WTC11 (cell line): ENCODE results near the gene ZNF521. TPM values are rescaled to one million over a fixed set of nuclear protein-coding genes. Genes with fewer than 3 reads are reported as not detected.

Source experiments
- ATAC-seq: fragments of 200-7000 bp; cut with Tn5 transposase; 2 replicates; pipeline ENCODE4 v1.10.0; 2021; ENCODE audit warnings: mild to moderate bottlenecking, moderate library complexity
- CTCF ChIA-PET: fragments of 300-600 bp; sonication (Branson Sonifier 250); formaldehyde crosslinking; loops from one replicate; lab custom pipeline; 2021; ENCODE audit warnings: antibody characterized with exemption; lab: Charles Lee
- POLR2A ChIA-PET: fragments of 350-600 bp; sonication (Branson Sonifier 250); formaldehyde crosslinking; loops from one replicate; lab custom pipeline; 2021; ENCODE audit warnings: antibody characterized with exemption; lab: Charles Lee
- DNase-seq: peaks from one replicate; pipeline ENCODE4 v3.0.0; 2021; ENCODE audit warnings: low spot score
- H3K27ac Mint-ChIP-seq: 2 replicates; pipeline ENCODE4 v1.8.0; 2021; ENCODE audit warnings: mixed read lengths
- H3K27me3 Mint-ChIP-seq: 2 replicates; pipeline ENCODE4 v1.8.0; 2021; ENCODE audit warnings: low read depth, mild to moderate bottlenecking, moderate library complexity, mixed read lengths
- H3K36me3 Mint-ChIP-seq: 2 replicates; pipeline ENCODE4 v1.8.0; 2021; ENCODE audit warnings: mixed read lengths
- H3K4me1 Mint-ChIP-seq: 2 replicates; pipeline ENCODE4 v1.8.0; 2022; ENCODE audit warnings: mixed read lengths
- H3K4me3 Mint-ChIP-seq: 2 replicates; pipeline ENCODE4 v1.8.0; 2021; ENCODE audit warnings: mild to moderate bottlenecking, moderate library complexity, mixed read lengths
- H3K9me3 Mint-ChIP-seq: 2 replicates; pipeline ENCODE4 v1.8.0; 2021; ENCODE audit warnings: mixed read lengths
- AFF4 ChIP-seq: sonication (generic); formaldehyde crosslinking; IDR thresholded peaks from 2 replicates; pipeline ENCODE4 v1.8.1; 2023; ENCODE audit warnings: mild to moderate bottlenecking, missing genetic modification reagents, borderline replicate concordance
- ATF2 ChIP-seq: sonication (generic); formaldehyde crosslinking; IDR thresholded peaks from 2 replicates; pipeline ENCODE4 v1.8.1; 2022; ENCODE audit warnings: low read depth, missing genetic modification reagents, borderline replicate concordance
- ATF3 ChIP-seq: sonication (generic); formaldehyde crosslinking; conservative IDR thresholded peaks from 2 replicates; pipeline ENCODE4 v1.8.1; 2022; ENCODE audit warnings: mild to moderate bottlenecking, missing genetic modification reagents
- E2F4 ChIP-seq: sonication (generic); formaldehyde crosslinking; IDR thresholded peaks from 2 replicates; pipeline ENCODE4 v1.8.1; 2022; ENCODE audit warnings: low read depth, mild to moderate bottlenecking, moderate library complexity, missing genetic modification reagents, borderline replicate concordance
- FOXK1 ChIP-seq: sonication (generic); formaldehyde crosslinking; IDR thresholded peaks from 2 replicates; pipeline ENCODE4 v1.8.0; 2022; ENCODE audit warnings: mild to moderate bottlenecking, moderate library complexity, missing genetic modification reagents
- GRHL2 ChIP-seq: fragments of 250-450 bp; sonication (Bioruptor Pico); IDR thresholded peaks from 2 replicates; pipeline ENCODE4 v1.8.0; 2022; ENCODE audit warnings: mild to moderate bottlenecking, moderate library complexity; ENCODE audit not compliant: insufficient replicate concordance, severe bottlenecking
- GTF2I ChIP-seq: fragments of 250-450 bp; sonication (Bioruptor Pico); conservative IDR thresholded peaks from 2 replicates; pipeline ENCODE4 v1.4.0; 2021; ENCODE audit warnings: mild to moderate bottlenecking
- HMGA2 ChIP-seq: fragments of 250-450 bp; sonication (Bioruptor Pico); IDR thresholded peaks from 2 replicates; pipeline ENCODE4 v1.4.0; 2021; ENCODE audit warnings: mild to moderate bottlenecking, moderate library complexity
- IRF2 ChIP-seq: sonication (generic); formaldehyde crosslinking; IDR thresholded peaks from 2 replicates; pipeline ENCODE4 v1.8.0; 2022; ENCODE audit warnings: low read depth, missing genetic modification reagents, borderline replicate concordance
- NR2C2 ChIP-seq: sonication (generic); formaldehyde crosslinking; IDR thresholded peaks from 2 replicates; pipeline ENCODE4 v1.8.0; 2022; ENCODE audit warnings: mild to moderate bottlenecking, missing genetic modification reagents
- OVOL2 ChIP-seq: fragments of 250-450 bp; sonication (Bioruptor Pico); IDR thresholded peaks from 2 replicates; pipeline ENCODE4 v1.9.0; 2021; ENCODE audit warnings: mild to moderate bottlenecking, borderline replicate concordance
- PRDM15 ChIP-seq: sonication (generic); formaldehyde crosslinking; IDR thresholded peaks from 2 replicates; pipeline ENCODE4 v1.8.0; 2022; ENCODE audit warnings: missing genetic modification reagents
- PRRX2 ChIP-seq: fragments of 250-450 bp; sonication (Bioruptor Pico); IDR thresholded peaks from 2 replicates; pipeline ENCODE4 v1.8.0; 2021; ENCODE audit warnings: mild to moderate bottlenecking
- RORB ChIP-seq: fragments of 250-450 bp; sonication (Bioruptor Pico); IDR thresholded peaks from 2 replicates; pipeline ENCODE4 v1.9.0; 2021; ENCODE audit warnings: mild to moderate bottlenecking
- SMAD3 ChIP-seq: sonication (generic); formaldehyde crosslinking; IDR thresholded peaks from 2 replicates; pipeline ENCODE4 v1.8.0; 2022; ENCODE audit warnings: missing genetic modification reagents, mild to moderate bottlenecking, borderline replicate concordance
- SP1 ChIP-seq: sonication (generic); formaldehyde crosslinking; conservative IDR thresholded peaks from 2 replicates; pipeline ENCODE4 v1.8.1; 2022; ENCODE audit warnings: missing genetic modification reagents
- TEAD1 ChIP-seq: sonication (generic); formaldehyde crosslinking; IDR thresholded peaks from 2 replicates; pipeline ENCODE4 v1.8.0; 2022; ENCODE audit warnings: mild to moderate bottlenecking, missing genetic modification reagents
- TEAD4 ChIP-seq: sonication (generic); formaldehyde crosslinking; IDR thresholded peaks from 2 replicates; pipeline ENCODE4 v1.8.0; 2022; ENCODE audit warnings: mild to moderate bottlenecking, missing genetic modification reagents
- USF2 ChIP-seq: sonication (generic); formaldehyde crosslinking; IDR thresholded peaks from 2 replicates; pipeline ENCODE4 v1.8.1; 2023; ENCODE audit warnings: mild to moderate bottlenecking, missing genetic modification reagents, moderate library complexity
- ZBTB21 ChIP-seq: sonication (generic); formaldehyde crosslinking; IDR thresholded peaks from 2 replicates; pipeline ENCODE4 v1.8.1; 2023; ENCODE audit warnings: mild to moderate bottlenecking, missing genetic modification reagents, borderline replicate concordance
- ZMAT4 ChIP-seq: fragments of 250-450 bp; sonication (Bioruptor Pico); IDR thresholded peaks from 2 replicates; pipeline ENCODE4 v1.9.0; 2021; ENCODE audit warnings: mild to moderate bottlenecking
- ZNF396 ChIP-seq: fragments of 250-450 bp; sonication (Bioruptor Pico); IDR thresholded peaks from 2 replicates; pipeline ENCODE4 v1.8.0; 2021; ENCODE audit warnings: mild to moderate bottlenecking, moderate library complexity, borderline replicate concordance
- ZNF416 ChIP-seq: fragments of 250-450 bp; sonication (Bioruptor Pico); IDR thresholded peaks from 2 replicates; pipeline ENCODE4 v1.9.0; 2021; ENCODE audit warnings: mild to moderate bottlenecking, inconsistent platforms
- ZNF671 ChIP-seq: fragments of 250-450 bp; sonication (Bioruptor Pico); IDR thresholded peaks from 2 replicates; pipeline ENCODE4 v1.8.0; 2021; ENCODE audit warnings: mild to moderate bottlenecking
- total RNA-seq: library from RNA; stranded (reverse); gene quantifications from 3 replicates; pipeline ENCODE4 v1.2.3, GENCODE V29; 2021

ZNF521 gene
- total RNA-seq, 1 experiment from 2014 or later, result 15.3 TPM

- no peak for TF ChIP-seq ATF2
- TF ChIP-seq PRDM15 (CRISPR knock-in tag), result no peak
- TF ChIP-seq USF2 (CRISPR knock-in tag), result no peak
- no peak for TF ChIP-seq ZBTB21
- TF ChIP-seq ZNF416 (CRISPR knock-in tag), result no peak
- TF ChIP-seq OVOL2 (CRISPR knock-in tag), result no peak
- TF ChIP-seq HMGA2, result no peak
- TF ChIP-seq TEAD4 (CRISPR knock-in tag), result no peak
- TF ChIP-seq AFF4 (CRISPR knock-in tag), result no peak
- TF ChIP-seq SP1, result no peak
- TF ChIP-seq PRRX2, result no peak
- TF ChIP-seq ZMAT4 (CRISPR knock-in tag), result no peak
- TF ChIP-seq IRF2, result no peak
- no peak for TF ChIP-seq TEAD1
Measured at GRCh38 chr18:25275412-25276001, 76.5 kb downstream of the ZNF521 start (continued).

- Mint-ChIP-seq H3K4me3 (no peak overlapping the region), H3K9me3 (peaks cover 3% of the 10 kb centered on the region; the same call in 1 of the 2 replicates), H3K27ac (no peak overlapping the region), H3K36me3 (peaks cover 10% of the 10 kb centered on the region), H3K27me3 (no peaks in the 10 kb centered on the region), H3K4me1 (peaks cover 19% of the 10 kb centered on the region)
- ChIA-PET POLR2A (no interaction called here), CTCF (no interaction called here)
- DNase-seq (no peak), ATAC-seq (no peak)
- TF ChIP-seq FOXK1 (CRISPR knock-in tag) (no peak), RORB (CRISPR knock-in tag) (no peak), GTF2I (no peak), ZNF671 (CRISPR knock-in tag) (no peak), ZNF396 (no peak), GRHL2 (CRISPR knock-in tag) (no peak), ZMAT4 (CRISPR knock-in tag) (no peak), SMAD3 (CRISPR knock-in tag) (no peak), E2F4 (CRISPR knock-in tag) (no peak), USF2 (CRISPR knock-in tag) (no peak), NR2C2 (CRISPR knock-in tag) (no peak), ATF3 (no peak)
Measured at GRCh38 chr18:25274926-25275325, 77.0 kb downstream of the ZNF521 start.
